ENCODE results near the gene LDHD.

Gene LDHD

GRCh38 chr16:75068085-75069031, 48.2 kb downstream of the LDHD start:
- Histone ChIP-seq H3K27ac (replicated peaks) (peak overlapping the region; percentile 35; the same call in 1 of the 2 replicates), H3K27me3 (ENCODE audit: insufficient read depth, poor library complexity, severe bottlenecking) (no peaks in the 10 kb centered on the region), H3K4me3 (replicated peaks; ENCODE audit: insufficient read depth, low read length) (no peak overlapping the region)
- TF ChIP-seq, protein P1, sequence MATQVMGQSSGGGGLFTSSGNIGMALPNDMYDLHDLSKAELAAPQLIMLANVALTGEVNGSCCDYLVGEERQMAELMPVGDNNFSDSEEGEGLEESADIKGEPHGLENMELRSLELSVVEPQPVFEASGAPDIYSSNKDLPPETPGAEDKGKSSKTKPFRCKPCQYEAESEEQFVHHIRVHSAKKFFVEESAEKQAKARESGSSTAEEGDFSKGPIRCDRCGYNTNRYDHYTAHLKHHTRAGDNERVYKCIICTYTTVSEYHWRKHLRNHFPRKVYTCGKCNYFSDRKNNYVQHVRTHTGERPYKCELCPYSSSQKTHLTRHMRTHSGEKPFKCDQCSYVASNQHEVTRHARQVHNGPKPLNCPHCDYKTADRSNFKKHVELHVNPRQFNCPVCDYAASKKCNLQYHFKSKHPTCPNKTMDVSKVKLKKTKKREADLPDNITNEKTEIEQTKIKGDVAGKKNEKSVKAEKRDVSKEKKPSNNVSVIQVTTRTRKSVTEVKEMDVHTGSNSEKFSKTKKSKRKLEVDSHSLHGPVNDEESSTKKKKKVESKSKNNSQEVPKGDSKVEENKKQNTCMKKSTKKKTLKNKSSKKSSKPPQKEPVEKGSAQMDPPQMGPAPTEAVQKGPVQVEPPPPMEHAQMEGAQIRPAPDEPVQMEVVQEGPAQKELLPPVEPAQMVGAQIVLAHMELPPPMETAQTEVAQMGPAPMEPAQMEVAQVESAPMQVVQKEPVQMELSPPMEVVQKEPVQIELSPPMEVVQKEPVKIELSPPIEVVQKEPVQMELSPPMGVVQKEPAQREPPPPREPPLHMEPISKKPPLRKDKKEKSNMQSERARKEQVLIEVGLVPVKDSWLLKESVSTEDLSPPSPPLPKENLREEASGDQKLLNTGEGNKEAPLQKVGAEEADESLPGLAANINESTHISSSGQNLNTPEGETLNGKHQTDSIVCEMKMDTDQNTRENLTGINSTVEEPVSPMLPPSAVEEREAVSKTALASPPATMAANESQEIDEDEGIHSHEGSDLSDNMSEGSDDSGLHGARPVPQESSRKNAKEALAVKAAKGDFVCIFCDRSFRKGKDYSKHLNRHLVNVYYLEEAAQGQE (IDR thresholded peaks at IDR 0.05; ENCODE audit: insufficient replicate concordance, low read depth) = no peak
- TF ChIP-seq SPI1 (IDR thresholded peaks at IDR 0.05; ENCODE audit: borderline replicate concordance, low read depth) = peak; percentile 76
- TF ChIP-seq GABPA (IDR thresholded peaks at IDR 0.05; ENCODE audit: low read depth) = no peak
- no peak for DNase-seq (ENCODE audit: low read depth in 1 of 2, low spot score in 1 of 2)

DNA sequence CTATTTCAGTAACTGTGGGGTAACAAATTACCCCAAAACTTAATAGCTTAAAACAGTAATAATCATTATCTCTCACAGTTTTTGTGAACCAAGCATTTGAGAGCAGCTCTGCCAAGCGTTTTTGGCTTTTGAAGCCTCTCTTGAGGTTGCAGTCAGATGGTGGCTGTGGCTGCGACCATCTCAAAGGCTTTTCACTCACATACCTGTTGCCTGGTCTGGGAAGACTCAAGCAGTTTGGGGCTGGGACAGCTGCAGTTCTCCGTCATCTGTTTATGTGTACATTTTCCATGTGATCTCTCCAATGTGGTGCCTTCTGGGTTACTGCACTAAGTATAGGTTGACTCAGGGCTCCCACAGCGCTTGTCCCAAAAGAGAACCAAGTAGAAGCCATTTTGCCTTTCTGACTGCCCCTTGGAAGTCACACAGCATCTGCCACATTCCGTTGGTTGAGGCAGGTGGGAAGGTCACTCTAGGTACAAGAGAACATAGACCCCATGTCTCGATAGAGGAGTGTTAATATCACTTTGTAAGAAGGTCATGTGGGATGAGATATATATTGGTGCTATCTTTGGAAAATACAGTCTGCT, 49.6 kb downstream of the LDHD start:
- H3K4me3 ChIP-seq (replicated peaks; ENCODE audit: insufficient read depth, low read length) = no peak overlapping the region
- DNase-seq (ENCODE audit: low read depth in 1 of 2, low spot score in 1 of 2) = no peak
- peak overlapping the region; percentile 96 for H3K27ac ChIP-seq (replicated peaks)
- no peaks in the 10 kb centered on the region for H3K27me3 ChIP-seq (ENCODE audit: insufficient read depth, poor library complexity, severe bottlenecking)
- TF ChIP-seq SPI1 (IDR thresholded peaks at IDR 0.05; ENCODE audit: borderline replicate concordance, low read depth) = no peak

DNA sequence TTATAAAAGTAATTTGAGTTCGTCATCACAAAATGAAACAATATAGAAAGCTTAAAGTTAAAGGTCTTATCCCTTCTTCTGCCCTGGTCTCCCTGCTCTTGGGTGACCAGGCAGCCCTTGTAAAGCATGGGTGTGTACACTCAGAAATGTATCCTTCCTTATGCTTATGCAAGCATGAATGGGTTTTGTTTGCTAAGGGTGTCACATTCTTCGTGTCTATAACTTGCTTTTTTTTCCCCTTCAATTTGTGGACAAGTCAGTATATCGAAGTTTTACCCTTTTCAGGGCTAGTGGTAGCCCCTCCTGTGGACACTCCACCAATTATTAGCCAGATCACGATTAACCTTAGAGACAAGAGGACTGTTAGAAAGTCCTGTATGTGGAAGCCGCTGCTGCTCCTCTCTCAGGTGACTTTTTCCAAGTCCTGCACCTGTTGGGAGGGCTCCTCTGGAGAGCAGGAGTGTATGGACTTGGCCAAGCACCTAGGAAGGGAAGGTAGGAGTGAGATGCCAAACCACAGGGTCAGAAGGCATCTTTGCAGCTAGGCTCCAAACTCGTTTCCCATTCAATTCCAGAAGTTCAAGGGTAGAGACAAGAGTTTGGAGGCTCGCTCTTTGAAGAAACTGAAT, 50.9 kb downstream of the LDHD start:
- Histone ChIP-seq H3K27me3 (ENCODE audit: insufficient read depth, poor library complexity, severe bottlenecking) (no peaks in the 10 kb centered on the region), H3K4me3 (replicated peaks; ENCODE audit: insufficient read depth, low read length) (no peak overlapping the region), H3K27ac (replicated peaks) (peak overlapping the region; percentile 96)
- DNase-seq (ENCODE audit: low read depth in 1 of 2, low spot score in 1 of 2) = no peak
- TF ChIP-seq, protein P2, sequence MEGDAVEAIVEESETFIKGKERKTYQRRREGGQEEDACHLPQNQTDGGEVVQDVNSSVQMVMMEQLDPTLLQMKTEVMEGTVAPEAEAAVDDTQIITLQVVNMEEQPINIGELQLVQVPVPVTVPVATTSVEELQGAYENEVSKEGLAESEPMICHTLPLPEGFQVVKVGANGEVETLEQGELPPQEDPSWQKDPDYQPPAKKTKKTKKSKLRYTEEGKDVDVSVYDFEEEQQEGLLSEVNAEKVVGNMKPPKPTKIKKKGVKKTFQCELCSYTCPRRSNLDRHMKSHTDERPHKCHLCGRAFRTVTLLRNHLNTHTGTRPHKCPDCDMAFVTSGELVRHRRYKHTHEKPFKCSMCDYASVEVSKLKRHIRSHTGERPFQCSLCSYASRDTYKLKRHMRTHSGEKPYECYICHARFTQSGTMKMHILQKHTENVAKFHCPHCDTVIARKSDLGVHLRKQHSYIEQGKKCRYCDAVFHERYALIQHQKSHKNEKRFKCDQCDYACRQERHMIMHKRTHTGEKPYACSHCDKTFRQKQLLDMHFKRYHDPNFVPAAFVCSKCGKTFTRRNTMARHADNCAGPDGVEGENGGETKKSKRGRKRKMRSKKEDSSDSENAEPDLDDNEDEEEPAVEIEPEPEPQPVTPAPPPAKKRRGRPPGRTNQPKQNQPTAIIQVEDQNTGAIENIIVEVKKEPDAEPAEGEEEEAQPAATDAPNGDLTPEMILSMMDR (IDR thresholded peaks at IDR 0.05; ENCODE audit: insufficient read depth, low read length) = no peak
- TF ChIP-seq GABPA (IDR thresholded peaks at IDR 0.05; ENCODE audit: low read depth) = no peak
- TF ChIP-seq, protein P1 (IDR thresholded peaks at IDR 0.05; ENCODE audit: insufficient replicate concordance, low read depth) = no peak

DNA sequence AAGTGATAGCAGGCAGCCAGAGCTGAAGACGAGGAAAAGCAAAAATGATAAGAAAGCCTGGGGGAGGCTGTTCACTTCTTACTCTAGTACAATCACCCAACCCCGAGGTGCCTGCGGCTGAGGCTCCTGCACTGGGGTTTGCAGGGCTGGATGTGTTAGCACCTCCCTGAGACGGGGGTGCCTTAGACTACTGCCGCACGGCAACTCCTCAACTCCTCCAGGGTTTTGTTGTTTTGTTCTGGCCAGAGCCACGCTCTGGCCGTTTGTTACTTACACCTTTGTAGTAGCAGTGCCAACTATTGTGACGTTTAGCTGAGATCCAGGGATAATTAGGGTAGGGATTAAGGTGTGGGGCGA, 51.5 kb downstream of the LDHD start:
- Histone ChIP-seq H3K4me3 (replicated peaks; ENCODE audit: insufficient read depth, low read length) (no peak overlapping the region), H3K27ac (replicated peaks) (peak overlapping the region; percentile 96), H3K27me3 (ENCODE audit: insufficient read depth, poor library complexity, severe bottlenecking) (no peaks in the 10 kb centered on the region)
- peak in 1 of 2 experiments; percentile 76 for DNase-seq (ENCODE audit: low read depth in 1 of 2, low spot score in 1 of 2)
- TF ChIP-seq POLR2AphosphoS5 (IDR thresholded peaks at IDR 0.05; ENCODE audit: low read depth) (no peak), SPI1 (IDR thresholded peaks at IDR 0.05; ENCODE audit: borderline replicate concordance, low read depth) (no peak), GABPA (IDR thresholded peaks at IDR 0.05; ENCODE audit: low read depth) (no peak)
- TF ChIP-seq, protein P2 (IDR thresholded peaks at IDR 0.05; ENCODE audit: insufficient read depth, low read length) = no peak
- TF ChIP-seq, protein P1 (IDR thresholded peaks at IDR 0.05; ENCODE audit: insufficient replicate concordance, low read depth) = no peak

Data from HL-60 (cell line).